ENCODE data around the gene PIK3CB.

Gene PIK3CB

DNA sequence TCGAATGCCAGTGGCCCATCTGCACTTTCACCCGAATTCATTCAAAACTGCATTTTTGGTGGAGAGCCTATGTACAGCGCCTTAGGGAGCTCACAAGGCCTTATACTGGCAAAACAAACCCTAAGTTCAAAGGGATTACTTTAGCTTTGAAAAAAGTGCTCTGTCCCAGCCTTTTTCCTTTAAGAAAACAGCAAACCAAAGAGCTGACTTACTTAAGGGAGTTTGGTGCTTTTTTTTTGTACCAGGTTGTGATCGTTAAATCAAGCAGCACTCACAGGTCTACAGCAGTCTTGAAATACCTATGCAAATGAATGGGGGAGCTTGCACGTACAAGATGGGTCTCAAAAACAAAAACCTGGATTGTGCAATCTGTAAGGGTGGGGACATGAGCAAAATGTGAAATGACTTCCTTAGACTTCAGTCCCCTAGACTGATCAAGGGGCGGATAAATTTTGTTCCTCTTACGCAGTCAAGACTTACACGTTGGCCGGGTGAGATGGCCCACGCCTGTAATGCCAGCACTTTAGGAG lies 11.6 kb upstream of the PIK3CB start:
- no peak overlapping the region for H3K4me3 ChIP-seq (ENCODE audit: low read depth, low read length)

DNA sequence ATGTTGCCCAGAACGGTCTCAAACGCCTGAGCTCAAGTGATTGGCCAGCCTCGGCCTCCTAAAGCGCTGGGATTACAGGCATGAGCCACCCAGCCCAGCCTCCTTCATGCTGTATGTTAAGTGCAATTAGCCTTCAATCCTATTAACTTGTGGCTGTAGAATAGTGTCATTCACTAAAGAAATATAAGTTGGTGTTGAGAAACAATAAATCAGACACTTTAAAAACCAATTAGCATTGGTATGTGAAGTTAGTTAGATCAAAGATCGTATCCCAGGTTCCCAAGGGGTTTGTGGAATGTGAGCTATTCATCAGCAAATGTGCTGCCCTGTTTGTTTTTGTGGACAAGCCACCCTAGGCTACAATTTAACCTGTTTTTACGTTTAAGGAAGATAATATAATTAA lies 11.0 kb upstream of the PIK3CB start:
- TF ChIP-seq ZSCAN30 (tag by site-specific recombination; IDR thresholded peaks at IDR 0.05) = no peak
- peak; percentile 24; the same call in 1 of the 2 replicates for TF ChIP-seq WT1 (tag by site-specific recombination; IDR thresholded peaks at IDR 0.05)
- Histone ChIP-seq H3K4me1 (ENCODE audit: control insufficient read depth, insufficient read depth, low read length) (no peaks in the 10 kb centered on the region), H3K36me3 (ENCODE audit: control insufficient read depth in 2 of 2, insufficient read depth in 1 of 2, low read length in 2 of 2) (no peaks in the 10 kb centered on the region), H3K4me3 (ENCODE audit: low read depth, low read length) (no peak overlapping the region), H3K9me3 (ENCODE audit: control insufficient read depth, insufficient read depth, low read depth, low read length) (no peaks in the 10 kb centered on the region), H3K27ac (ENCODE audit: extremely low read depth, low read depth, low read length) (no peak overlapping the region)
- POLR2A ChIA-PET = no interaction called here
- CTCF ChIA-PET = interaction anchor here (0.6 kb wide), 2 partner anchors 23 to 32 kb away, joined by 3 to 4 read pairs; no protein-coding TSS in a partner anchor

More for the DNA sequence above, 11.6 kb upstream of the PIK3CB start:
- no peak overlapping the region for H3K27ac ChIP-seq (ENCODE audit: extremely low read depth, low read depth, low read length)
- TF ChIP-seq WT1 (tag by site-specific recombination; IDR thresholded peaks at IDR 0.05) (no peak), ZNF610 (tag by site-specific recombination; IDR thresholded peaks at IDR 0.05; ENCODE audit: borderline replicate concordance) (no peak), ZNF785 (tag by site-specific recombination; IDR thresholded peaks at IDR 0.05) (no peak), PRDM1 (tag by site-specific recombination; IDR thresholded peaks at IDR 0.05) (no peak)
- no peaks in the 10 kb centered on the region for H3K36me3 ChIP-seq (ENCODE audit: control insufficient read depth in 2 of 2, insufficient read depth in 1 of 2, low read length in 2 of 2)
- ChIA-PET POLR2A (no interaction called here), CTCF (no interaction called here)
- H3K9me3 ChIP-seq (ENCODE audit: control insufficient read depth, insufficient read depth, low read depth, low read length) = no peaks in the 10 kb centered on the region
- H3K4me1 ChIP-seq (ENCODE audit: control insufficient read depth, insufficient read depth, low read length) = no peaks in the 10 kb centered on the region

- TF ChIP-seq SP3 (tag by site-specific recombination; IDR thresholded peaks at IDR 0.05) = no peak
- no peak for TF ChIP-seq ZNF37A (tag by site-specific recombination; IDR thresholded peaks at IDR 0.05)
- TF ChIP-seq ZNF701 (tag by site-specific recombination; IDR thresholded peaks at IDR 0.05) = no peak
- TF ChIP-seq GFI1B (tag by site-specific recombination; IDR thresholded peaks at IDR 0.05) = no peak
- TF ChIP-seq, protein P1, sequence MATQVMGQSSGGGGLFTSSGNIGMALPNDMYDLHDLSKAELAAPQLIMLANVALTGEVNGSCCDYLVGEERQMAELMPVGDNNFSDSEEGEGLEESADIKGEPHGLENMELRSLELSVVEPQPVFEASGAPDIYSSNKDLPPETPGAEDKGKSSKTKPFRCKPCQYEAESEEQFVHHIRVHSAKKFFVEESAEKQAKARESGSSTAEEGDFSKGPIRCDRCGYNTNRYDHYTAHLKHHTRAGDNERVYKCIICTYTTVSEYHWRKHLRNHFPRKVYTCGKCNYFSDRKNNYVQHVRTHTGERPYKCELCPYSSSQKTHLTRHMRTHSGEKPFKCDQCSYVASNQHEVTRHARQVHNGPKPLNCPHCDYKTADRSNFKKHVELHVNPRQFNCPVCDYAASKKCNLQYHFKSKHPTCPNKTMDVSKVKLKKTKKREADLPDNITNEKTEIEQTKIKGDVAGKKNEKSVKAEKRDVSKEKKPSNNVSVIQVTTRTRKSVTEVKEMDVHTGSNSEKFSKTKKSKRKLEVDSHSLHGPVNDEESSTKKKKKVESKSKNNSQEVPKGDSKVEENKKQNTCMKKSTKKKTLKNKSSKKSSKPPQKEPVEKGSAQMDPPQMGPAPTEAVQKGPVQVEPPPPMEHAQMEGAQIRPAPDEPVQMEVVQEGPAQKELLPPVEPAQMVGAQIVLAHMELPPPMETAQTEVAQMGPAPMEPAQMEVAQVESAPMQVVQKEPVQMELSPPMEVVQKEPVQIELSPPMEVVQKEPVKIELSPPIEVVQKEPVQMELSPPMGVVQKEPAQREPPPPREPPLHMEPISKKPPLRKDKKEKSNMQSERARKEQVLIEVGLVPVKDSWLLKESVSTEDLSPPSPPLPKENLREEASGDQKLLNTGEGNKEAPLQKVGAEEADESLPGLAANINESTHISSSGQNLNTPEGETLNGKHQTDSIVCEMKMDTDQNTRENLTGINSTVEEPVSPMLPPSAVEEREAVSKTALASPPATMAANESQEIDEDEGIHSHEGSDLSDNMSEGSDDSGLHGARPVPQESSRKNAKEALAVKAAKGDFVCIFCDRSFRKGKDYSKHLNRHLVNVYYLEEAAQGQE (tag by site-specific recombination; IDR thresholded peaks at IDR 0.05) = no peak
- TF ChIP-seq ZNF416 (tag by site-specific recombination; IDR thresholded peaks at IDR 0.05) = no peak
- TF ChIP-seq ZNF391 (tag by site-specific recombination; IDR thresholded peaks at IDR 0.05; ENCODE audit: borderline replicate concordance, low read depth) = no peak
- no peak for TF ChIP-seq ZNF510 (tag by site-specific recombination; IDR thresholded peaks at IDR 0.05; ENCODE audit: insufficient replicate concordance)
- TF ChIP-seq ZNF626 (tag by site-specific recombination; IDR thresholded peaks at IDR 0.05) = no peak
- no peak for TF ChIP-seq ZNF175 (tag by site-specific recombination; IDR thresholded peaks at IDR 0.05)
- TF ChIP-seq INSM2 (tag by site-specific recombination; IDR thresholded peaks at IDR 0.05) = no peak
- no peak for TF ChIP-seq HOXC10 (CRISPR knock-in tag; IDR thresholded peaks at IDR 0.05)
- no peak for TF ChIP-seq ZSCAN4 (tag by site-specific recombination; IDR thresholded peaks at IDR 0.05)
- no peak for TF ChIP-seq ZNF621 (tag by site-specific recombination; IDR thresholded peaks at IDR 0.05)
- TF ChIP-seq ZBTB48 (tag by site-specific recombination; IDR thresholded peaks at IDR 0.05) = no peak
- TF ChIP-seq MYNN (tag by site-specific recombination; IDR thresholded peaks at IDR 0.05; ENCODE audit: borderline replicate concordance) = no peak
- Histone ChIP-seq H3K9me3 (ENCODE audit: control insufficient read depth, insufficient read depth, low read depth, low read length) (no peaks in the 10 kb centered on the region), H3K27ac (ENCODE audit: extremely low read depth, low read depth, low read length) (no peak overlapping the region), H3K4me1 (ENCODE audit: control insufficient read depth, insufficient read depth, low read length) (no peaks in the 10 kb centered on the region), H3K4me3 (ENCODE audit: low read depth, low read length) (no peak overlapping the region), H3K36me3 (ENCODE audit: control insufficient read depth in 2 of 2, insufficient read depth in 1 of 2, low read length in 2 of 2) (no peaks in the 10 kb centered on the region)
- ChIA-PET POLR2A (no interaction called here), CTCF (interaction anchor here (0.6 kb wide), 2 partner anchors 22 to 32 kb away, joined by 3 to 4 read pairs; no protein-coding TSS in a partner anchor)
Observed at GRCh38 chr3:138845181-138845601, 10.5 kb upstream of the PIK3CB start.

Measured in HEK293 (cell line).